Activated CD8-positive, alpha-beta memory T cell treated with anti-CD3 and anti-CD28 coated beads, Interleukin-2, amount 50 U/mL, for 24 hours (primary cell): Measurements from ENCODE around the gene PRKG1.
"Not testable (repeated sequence)": the region's sequence is repeated elsewhere in the genome, so short reads cannot be mapped to it uniquely, and the experiment has no call there.

Experiments
- DNase-seq: peaks from one replicate; pipeline ENCODE4 v3.0.0-alpha.2; 2020; ENCODE audit errors: extremely low read depth

Gene PRKG1

DNA sequence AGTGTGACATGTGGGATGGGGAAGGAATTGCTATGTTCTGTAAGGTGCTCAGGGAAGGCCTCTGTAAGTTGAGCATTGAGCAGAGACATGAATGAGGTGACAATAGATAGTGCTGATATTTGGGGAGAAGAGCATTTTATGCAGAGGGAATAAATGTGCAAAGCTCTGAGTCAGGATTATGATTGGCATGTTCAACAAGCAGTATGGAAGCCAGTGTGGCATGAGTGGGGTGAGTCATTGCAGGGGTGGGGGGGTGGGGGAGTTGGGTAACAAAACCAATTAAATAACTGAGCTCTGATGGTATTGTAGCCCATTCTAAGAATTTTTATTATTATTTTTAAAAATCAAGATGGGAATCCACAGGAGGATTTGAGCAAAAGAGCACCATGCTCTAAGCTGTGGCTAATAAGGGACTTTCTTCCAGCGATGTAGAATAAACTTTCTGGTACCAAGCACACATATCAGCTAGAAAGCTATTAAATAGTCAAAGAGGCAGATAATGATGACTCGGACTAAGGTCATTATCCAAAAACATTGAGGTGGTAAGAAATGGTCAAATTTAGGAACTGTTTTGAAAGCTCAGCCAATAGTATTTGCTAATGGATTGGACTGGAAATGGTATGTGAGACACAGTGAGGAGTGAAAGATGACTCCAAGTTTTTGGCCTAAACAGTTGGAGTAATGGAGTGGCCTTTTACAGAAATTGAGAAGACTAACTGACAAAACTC, 96.4 kb downstream of the PRKG1 start:
- DNase-seq: no peak

- DNase-seq: no peak
Measured at GRCh38 chr10:51171946-51172345, 97.7 kb downstream of the PRKG1 start.

GRCh38 chr10:51176976-51177695, 102.8 kb downstream of the PRKG1 start:
- DNase-seq: no peak

DNA sequence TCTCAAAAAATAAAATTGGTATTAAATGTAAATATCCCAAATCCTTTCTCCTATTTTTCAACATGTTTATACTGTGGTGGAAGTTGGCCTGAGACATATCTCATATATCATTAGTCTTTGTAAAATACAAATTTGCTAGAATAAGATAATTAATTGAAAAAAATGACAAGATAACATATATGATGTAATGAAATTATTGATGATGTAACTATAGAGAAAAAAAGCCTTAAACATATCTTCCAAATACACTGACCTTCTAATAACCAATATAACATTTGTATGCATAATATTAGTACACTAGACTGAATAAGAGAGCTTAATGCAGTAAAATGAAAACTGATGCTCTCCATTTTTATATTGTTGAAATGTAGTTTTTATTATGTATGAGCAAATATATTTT, 104.3 kb downstream of the PRKG1 start:
- no peak for DNase-seq

DNA sequence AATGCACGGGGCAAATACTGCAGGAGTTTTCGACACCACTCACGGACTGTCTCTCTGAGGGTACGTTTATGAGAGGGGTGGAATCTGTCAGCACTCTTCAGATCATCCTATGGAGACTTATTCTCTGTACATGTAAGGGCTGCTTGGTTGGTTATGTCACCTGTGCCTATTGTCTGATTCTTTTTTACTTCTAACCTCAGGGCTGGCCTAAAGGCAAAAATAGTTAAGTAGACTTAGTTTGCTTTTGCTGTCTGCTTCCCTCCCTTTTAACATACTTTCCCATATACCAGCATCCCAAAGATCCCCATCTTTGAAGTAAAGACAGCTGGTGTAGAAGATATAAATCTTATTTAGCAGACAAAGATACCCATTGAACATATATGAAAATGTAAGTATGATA, 105.9 kb downstream of the PRKG1 start:
- no peak for DNase-seq

DNA sequence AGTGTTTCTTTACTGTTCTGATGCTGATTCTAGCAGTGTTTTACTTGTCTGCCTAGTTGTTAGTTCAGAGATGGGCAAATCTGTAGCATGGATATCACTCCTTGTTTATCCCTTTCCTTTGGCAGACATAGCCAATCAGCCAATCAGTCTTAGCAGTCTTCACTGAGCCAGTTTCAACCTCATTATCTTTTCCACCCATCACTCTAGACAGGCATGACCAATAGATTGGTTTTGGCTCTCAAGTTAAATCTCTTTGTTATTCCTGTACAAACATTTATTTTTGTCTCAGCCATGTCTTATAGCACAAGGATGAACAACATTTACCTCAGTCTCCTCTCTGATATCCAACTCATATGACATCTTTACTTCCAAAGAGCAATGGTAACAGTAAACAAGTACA, 109.5 kb downstream of the PRKG1 start:
- no peak for DNase-seq

GRCh38 chr10:51186361-51186760, 112.1 kb downstream of the PRKG1 start:
- DNase-seq: no peak

DNA sequence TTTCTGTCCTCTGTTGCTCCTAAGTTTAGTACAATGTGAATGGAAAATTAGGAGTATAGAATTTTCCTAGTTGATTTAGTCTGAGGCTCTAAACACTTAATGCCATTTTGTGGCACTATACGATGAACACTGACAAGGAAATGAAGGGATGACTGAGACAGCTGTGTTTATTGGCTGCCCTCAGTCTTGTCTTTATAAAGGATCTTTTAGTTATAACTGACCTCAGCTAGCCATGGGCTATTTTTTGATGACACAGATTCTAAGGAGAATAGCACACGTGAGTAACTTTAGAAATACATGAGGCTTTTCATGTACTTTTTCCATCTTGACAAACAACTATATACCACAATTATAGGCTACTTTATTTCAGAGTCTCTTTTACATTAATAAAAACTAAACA, 113.7 kb downstream of the PRKG1 start:
- no peak for DNase-seq

DNA sequence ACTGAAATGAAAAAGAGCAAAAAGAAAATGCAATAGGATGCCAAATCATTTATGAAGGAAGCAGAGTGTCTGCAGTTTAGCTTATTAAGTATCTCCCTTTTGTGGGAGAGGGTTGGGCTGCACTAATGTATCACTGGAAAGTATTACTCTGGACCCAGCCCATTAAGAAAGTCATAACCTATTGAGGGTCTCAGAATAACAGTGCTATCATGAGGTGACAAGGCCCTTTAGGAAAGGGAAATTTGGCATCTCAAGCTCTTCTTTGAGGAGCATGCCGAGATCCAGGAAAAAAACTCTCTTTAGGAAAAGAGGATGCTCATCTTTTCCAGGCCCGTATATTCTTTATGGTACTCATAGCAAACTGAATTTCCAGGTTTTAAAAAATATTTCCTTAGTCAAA, 114.6 kb downstream of the PRKG1 start:
- DNase-seq: no peak

DNA sequence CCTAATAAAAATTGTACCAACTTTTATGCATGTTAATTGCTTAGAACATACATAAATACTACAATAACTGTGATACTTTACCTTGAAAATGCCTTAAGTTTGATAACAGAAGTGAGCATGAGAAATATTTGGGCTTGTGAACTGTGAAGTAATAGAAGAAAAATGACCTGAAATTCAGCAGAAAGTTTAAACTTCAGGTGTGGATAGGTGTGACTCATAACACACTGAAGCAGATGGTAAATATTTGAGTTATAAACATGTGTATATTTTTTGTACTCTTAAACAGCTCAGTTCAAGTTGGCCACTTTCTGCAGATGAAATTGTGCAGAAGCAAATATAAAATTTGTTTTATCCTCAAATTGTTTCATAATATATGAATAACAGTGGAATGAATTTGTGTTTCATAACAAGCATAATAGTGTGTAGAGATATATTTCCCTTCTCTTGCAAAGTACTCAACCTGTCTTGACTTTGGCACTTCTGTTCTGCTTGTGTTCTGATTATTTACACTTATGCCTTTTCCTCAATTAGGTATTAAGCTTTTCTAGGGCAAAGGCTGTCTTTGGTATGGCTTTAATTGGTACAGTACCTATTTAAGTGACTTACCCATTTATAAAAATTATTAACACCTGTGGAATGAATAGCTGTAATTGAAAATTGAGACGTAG, 122.4 kb downstream of the PRKG1 start:
- DNase-seq: no peak

- no peak for DNase-seq
Measured at GRCh38 chr10:51198170-51198569, 123.9 kb downstream of the PRKG1 start.

DNA sequence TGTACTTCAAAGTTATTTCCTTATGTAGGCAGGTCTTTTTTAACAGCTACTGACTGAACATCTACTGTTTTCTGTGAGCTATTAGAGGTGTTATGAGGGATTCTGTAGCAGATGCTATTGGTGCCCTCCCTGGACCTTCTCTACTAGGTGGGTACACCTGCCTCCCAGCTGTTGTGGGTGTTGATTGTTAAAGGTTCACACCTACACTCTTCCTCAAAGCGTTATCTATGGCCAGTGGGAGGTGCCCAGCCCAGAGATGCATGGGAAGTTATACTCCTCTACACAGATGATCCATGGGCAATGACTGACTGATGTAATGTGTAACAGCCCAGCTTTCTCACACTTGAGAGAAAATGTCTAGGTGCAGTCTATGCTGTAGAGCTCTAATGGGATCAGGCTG, 127.7 kb downstream of the PRKG1 start:
- DNase-seq: no peak

DNA sequence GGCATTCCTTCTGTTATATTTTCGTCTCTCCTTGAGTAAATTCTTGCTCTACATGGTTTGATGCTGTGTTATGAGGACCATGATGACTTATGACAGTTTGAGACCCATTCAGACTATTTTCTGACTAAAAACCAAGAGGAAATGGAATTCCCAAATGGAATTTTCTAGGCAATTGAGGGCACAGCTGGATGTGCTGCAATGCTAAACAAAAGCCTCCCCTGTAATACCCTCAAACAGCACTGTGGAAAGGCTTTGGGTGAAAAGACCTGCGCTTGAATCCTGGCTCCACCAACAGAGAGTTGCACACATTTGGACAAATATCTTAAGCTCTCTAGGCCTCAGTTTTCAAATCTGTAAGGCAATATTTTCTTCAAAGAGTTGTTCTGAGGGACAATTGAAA, 129.1 kb downstream of the PRKG1 start:
- DNase-seq: no peak

DNA sequence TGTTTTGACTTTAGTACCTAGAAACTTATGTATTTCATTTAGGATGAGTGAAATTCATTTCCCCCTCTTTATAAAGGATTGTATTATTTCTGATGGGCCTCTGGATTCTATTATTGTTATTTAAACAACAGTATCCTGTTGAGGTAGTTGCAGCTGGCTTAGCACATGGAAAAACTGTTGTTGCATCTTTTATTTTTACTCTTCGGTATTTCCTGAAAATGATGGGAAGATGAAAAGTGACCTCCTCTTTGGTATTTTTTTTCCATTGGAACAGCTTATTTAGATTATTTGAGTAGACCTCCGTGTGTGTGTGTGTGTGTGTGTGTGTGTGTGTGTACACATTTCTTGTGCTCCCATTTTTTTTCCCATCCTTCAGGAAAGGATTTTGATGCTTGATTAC, 129.8 kb downstream of the PRKG1 start:
- no peak for DNase-seq

DNA sequence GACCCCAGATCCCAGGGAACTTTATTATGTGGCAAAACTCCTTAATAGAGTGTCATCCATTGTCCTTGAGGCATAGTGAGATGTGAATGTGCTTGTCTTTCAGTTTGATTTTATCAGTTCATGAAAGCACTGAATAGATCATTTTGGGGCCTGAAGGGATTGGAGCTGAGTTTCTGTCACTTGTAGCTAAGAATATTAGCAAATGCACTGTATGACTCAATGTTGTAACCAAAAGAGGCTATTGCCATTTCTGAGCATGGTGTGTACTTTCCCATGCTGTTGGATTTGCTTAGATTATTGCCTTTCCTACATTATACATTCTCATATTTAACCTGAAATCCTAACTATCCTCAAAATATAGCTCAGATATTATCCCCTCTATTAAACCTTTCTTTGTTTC, 130.4 kb downstream of the PRKG1 start:
- DNase-seq: no peak

DNA sequence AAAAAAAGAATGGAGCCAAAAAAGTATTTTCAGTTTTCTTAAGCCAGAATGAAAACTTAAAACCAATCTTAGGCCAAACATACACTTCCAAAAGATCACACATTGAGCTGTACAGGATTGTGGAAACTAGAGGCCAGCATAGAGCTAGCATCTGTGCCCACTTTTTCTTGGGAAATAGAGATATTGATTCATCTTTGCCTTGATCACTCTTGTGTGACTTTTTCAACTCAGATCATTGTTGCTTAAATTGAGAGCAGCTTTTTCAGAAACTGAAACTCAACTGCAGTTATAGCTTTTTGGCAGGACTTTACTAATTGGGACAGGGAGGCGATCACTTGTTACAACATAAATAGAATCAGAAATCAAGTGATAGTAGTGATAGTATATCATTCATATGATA, 132.2 kb downstream of the PRKG1 start:
- DNase-seq: no peak

- not testable (repeated sequence) for DNase-seq
Measured at GRCh38 chr10:51212937-51213336, 138.7 kb downstream of the PRKG1 start.

GRCh38 chr10:51214207-51215196, 140.2 kb downstream of the PRKG1 start:
- DNase-seq: no peak

DNA sequence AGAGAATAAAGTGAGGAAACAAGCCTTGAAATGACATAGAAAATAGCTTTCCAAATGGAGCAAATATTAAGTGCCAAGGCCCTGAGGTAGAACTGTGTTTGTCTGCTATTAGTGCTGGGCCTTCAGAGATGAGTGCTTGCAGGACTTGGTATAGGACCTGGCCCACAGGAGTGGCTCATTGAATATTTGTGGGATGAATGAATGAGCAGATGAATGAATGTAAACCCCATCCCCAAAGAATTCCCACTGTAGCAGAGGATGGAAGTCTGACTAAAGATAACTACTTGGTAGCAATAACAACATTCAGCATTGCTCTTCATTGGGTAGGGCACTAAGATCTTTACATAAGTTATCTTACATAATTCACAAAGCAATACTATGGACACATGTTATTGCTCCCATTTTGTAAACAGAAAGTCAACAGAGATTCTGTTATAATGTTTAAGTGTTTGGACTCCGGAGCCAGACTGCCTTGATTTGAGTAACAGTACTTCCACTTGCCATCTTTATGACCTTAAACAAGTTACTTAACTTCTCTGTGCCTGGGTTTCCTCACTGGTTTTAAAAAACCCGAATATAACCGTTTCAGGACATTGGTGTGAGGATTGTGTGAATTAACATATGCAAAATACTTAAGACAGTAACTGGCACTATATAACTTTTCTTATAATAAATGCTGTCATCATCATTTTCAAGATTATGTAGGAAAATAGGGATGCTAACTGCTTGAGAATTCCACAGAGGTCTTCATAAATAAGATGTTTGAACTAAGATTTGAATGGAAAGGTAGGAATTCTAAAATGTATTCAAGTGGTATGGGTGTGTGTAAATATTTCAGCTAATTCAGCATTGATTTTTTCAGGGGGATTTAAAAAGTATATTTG, 141.9 kb downstream of the PRKG1 start:
- no peak for DNase-seq

- DNase-seq: no peak
Measured at GRCh38 chr10:51217505-51217904, 143.2 kb downstream of the PRKG1 start.

GRCh38 chr10:51224671-51225161, 150.4 kb downstream of the PRKG1 start:
- no peak for DNase-seq
